ENCODE measurements around the gene NKD2.

GRCh38 chr5:1026700-1027621 is 18.4 kb downstream of the NKD2 start:
- TF ChIP-seq CTCF (conservative IDR thresholded peaks at IDR 0.05; ENCODE audit: low read length) (no peak), EZH2phosphoT487 (IDR thresholded peaks at IDR 0.05; ENCODE audit: borderline replicate concordance) (no peak)
